ENCODE data around the gene SORL1-AS1.
"Not testable (repeated sequence)": the region's sequence is repeated elsewhere in the genome, so short reads cannot be mapped to it uniquely, and the experiment has no call there.

SORL1-AS1 gene

DNA sequence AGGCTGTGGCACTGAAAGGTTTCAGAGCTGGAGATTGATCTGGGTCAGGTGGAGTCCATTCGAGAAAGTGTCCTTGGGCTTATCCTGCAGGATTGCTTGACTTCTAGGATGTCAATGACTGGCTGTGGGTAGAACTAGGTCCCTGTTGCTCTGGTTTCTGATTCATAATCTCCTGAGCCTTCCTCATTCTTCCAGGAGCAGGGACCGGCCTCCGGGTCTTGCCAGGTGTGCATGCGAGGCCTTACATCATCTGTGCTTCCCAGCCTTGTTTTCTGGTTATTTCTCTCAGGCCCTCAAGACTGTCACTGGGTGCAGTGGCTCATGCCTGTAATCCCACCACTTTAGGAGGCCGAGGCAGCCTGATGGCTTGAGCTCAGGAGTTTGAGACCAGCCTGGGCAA is 33.3 kb upstream of the SORL1-AS1 start:
- Histone ChIP-seq H3K27ac (ENCODE audit: low read depth, low read length) (no peak overlapping the region), H3K79me2 (ENCODE audit: control insufficient read depth, insufficient read depth, low read length, unreplicated experiment) (no peaks in the 10 kb centered on the region), H3K36me3 (ENCODE audit: insufficient read depth, low read length) (no peaks in the 10 kb centered on the region), H3K4me1 (ENCODE audit: control insufficient read depth, insufficient read depth, low read length, unreplicated experiment) (peaks cover 10% of the 10 kb centered on the region), H3K4me3 (ENCODE audit: low read depth, low read length) (no peak overlapping the region), H2AFZ (ENCODE audit: low read length, unreplicated experiment) (no peak overlapping the region), H3K27me3 (ENCODE audit: insufficient read depth, low read length) (peaks cover 9% of the 10 kb centered on the region; the same call in 1 of the 2 replicates)

DNA sequence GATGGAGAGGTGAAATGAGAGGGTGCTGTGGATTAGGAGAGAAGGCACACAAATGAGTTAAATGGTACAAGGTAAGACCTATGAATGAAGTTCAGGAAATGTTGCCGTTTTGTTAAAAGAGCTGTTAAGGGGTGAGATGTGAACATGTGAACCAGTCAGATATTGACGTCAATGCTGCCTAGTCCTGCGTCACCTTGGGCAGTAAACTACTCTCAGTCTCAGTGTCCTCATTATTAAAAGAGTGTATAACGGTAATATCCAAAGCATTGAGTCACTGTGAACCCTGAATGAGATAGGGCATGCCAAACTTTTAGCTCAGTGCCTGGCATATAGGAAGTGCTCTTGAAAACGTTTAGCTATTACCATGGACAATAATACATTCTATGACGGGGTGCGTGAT is 32.4 kb upstream of the SORL1-AS1 start:
- Histone ChIP-seq H3K27me3 (ENCODE audit: insufficient read depth, low read length) (peaks cover 9% of the 10 kb centered on the region; the same call in 1 of the 2 replicates), H3K36me3 (ENCODE audit: insufficient read depth, low read length) (no peaks in the 10 kb centered on the region), H2AFZ (ENCODE audit: low read length, unreplicated experiment) (no peak overlapping the region), H3K4me1 (ENCODE audit: control insufficient read depth, insufficient read depth, low read length, unreplicated experiment) (peaks cover 10% of the 10 kb centered on the region), H3K27ac (ENCODE audit: low read depth, low read length) (no peak overlapping the region), H3K4me3 (ENCODE audit: low read depth, low read length) (no peak overlapping the region), H3K79me2 (ENCODE audit: control insufficient read depth, insufficient read depth, low read length, unreplicated experiment) (no peaks in the 10 kb centered on the region)

DNA sequence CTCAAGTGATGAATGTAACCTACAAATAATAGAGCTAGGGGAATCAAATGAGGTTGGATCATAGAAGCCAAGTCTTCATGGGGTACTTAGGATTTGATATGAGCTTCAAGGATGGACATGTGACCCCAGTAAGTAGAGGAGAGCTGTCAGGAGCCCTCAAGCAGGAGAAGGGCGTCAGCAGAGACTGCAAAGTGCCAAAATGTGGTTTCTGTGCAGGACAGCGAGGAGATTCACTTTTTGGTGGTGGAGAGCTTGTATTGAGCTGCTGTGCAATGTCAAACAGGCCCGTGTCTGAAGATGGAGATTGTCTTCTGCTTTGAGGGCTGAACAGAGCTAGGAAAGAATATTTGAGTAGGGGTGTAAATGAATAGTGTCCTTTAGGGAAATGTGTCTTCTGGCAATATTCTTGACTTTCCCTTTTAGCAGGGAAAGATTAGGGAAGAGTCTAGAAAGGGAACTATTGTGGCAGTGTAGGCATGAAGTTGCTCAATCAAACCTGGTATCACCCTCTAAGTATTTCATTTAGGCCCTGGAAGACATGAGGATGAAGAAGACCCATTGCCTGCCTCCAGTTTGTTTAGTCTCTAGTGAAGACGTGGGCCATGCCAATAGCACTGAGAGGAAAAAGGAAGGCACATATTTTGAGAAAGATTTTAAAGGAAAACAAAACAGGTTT is 31.2 kb upstream of the SORL1-AS1 start:
- no peaks in the 10 kb centered on the region for H3K36me3 ChIP-seq (ENCODE audit: insufficient read depth, low read length)
- H3K4me1 ChIP-seq (ENCODE audit: control insufficient read depth, insufficient read depth, low read length, unreplicated experiment), result peaks cover 10% of the 10 kb centered on the region
- H3K4me3 ChIP-seq (ENCODE audit: low read depth, low read length), result no peak overlapping the region
- H3K27ac ChIP-seq (ENCODE audit: low read depth, low read length), result no peak overlapping the region
- H3K79me2 ChIP-seq (ENCODE audit: control insufficient read depth, insufficient read depth, low read length, unreplicated experiment), result no peaks in the 10 kb centered on the region
- H2AFZ ChIP-seq (ENCODE audit: low read length, unreplicated experiment), result no peak overlapping the region
- H3K27me3 ChIP-seq (ENCODE audit: insufficient read depth, low read length), result peaks cover 19% of the 10 kb centered on the region

DNA sequence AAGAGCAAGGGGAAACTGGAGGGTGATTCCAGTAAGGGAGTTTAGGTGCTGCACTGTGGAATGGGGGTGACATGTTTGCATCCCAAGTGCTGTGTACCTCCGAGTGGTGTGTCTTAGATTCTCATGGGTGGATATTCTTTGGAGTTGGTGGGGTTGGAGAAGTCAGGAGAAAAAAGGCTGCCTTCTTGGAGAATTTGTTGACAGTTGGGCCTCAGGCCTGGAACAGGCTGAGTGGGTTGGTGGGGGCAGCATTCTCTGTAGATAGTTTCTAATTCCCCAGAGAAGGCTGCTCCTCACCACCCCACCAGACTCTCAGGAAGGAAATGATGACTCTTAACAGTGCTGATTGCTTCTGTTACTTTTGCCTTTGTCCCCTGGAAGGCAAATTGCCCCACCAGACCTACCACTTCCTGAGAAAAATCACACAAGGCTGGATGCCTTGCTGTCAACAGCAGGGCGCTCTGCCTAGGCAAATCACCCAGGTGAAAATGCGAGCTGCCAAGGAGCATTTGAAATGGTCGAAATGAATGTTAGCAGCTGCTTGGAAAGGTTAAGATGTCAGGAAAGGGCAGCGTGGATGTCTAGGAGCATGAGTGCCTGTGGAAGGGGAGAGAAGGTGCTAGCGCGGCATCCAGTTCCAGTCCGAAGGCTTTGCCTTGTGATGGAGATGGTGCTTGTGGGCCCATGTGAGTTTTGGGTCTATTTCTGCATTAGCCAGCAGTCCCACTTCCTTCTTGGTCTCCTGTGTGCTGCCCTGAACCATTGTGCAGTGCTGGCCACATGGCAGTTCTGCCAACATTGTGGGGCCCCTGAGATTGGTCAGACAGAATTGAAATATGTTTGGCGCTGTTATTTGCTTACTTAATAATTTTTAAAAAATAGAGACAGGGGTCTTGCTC is 29.7 kb upstream of the SORL1-AS1 start:
- H3K4me1 ChIP-seq (ENCODE audit: control insufficient read depth, insufficient read depth, low read length, unreplicated experiment), result peaks cover 10% of the 10 kb centered on the region
- H2AFZ ChIP-seq (ENCODE audit: low read length, unreplicated experiment), result no peak overlapping the region
- no peaks in the 10 kb centered on the region for H3K36me3 ChIP-seq (ENCODE audit: insufficient read depth, low read length)
- H3K27me3 ChIP-seq (ENCODE audit: insufficient read depth, low read length), result peaks cover 26% of the 10 kb centered on the region
- no peaks in the 10 kb centered on the region for H3K79me2 ChIP-seq (ENCODE audit: control insufficient read depth, insufficient read depth, low read length, unreplicated experiment)
- no peak overlapping the region for H3K27ac ChIP-seq (ENCODE audit: low read depth, low read length)
- no peak overlapping the region for H3K4me3 ChIP-seq (ENCODE audit: low read depth, low read length)

GRCh38 chr11:121481484-121482230 is 28.9 kb upstream of the SORL1-AS1 start:
- not testable (repeated sequence) for H3K4me3 ChIP-seq (ENCODE audit: low read depth, low read length); H3K36me3 ChIP-seq (ENCODE audit: insufficient read depth, low read length); H3K79me2 ChIP-seq (ENCODE audit: control insufficient read depth, insufficient read depth, low read length, unreplicated experiment); H2AFZ ChIP-seq (ENCODE audit: low read length, unreplicated experiment); H3K4me1 ChIP-seq (ENCODE audit: control insufficient read depth, insufficient read depth, low read length, unreplicated experiment); H3K27ac ChIP-seq (ENCODE audit: low read depth, low read length)
- peaks cover 26% of the 10 kb centered on the region for H3K27me3 ChIP-seq (ENCODE audit: insufficient read depth, low read length)

GRCh38 chr11:121479698-121480238 is 27.0 kb upstream of the SORL1-AS1 start:
- Histone ChIP-seq H3K79me2 (ENCODE audit: control insufficient read depth, insufficient read depth, low read length, unreplicated experiment) (no peaks in the 10 kb centered on the region), H3K27me3 (ENCODE audit: insufficient read depth, low read length) (peaks cover 31% of the 10 kb centered on the region), H3K4me1 (ENCODE audit: control insufficient read depth, insufficient read depth, low read length, unreplicated experiment) (peaks cover 10% of the 10 kb centered on the region), H2AFZ (ENCODE audit: low read length, unreplicated experiment) (no peak overlapping the region), H3K36me3 (ENCODE audit: insufficient read depth, low read length) (no peaks in the 10 kb centered on the region), H3K4me3 (ENCODE audit: low read depth, low read length) (no peak overlapping the region), H3K27ac (ENCODE audit: low read depth, low read length) (no peak overlapping the region)

GRCh38 chr11:121478895-121479697 is 26.3 kb upstream of the SORL1-AS1 start:
- H3K4me3 ChIP-seq (ENCODE audit: low read depth, low read length), result no peak overlapping the region
- peaks cover 10% of the 10 kb centered on the region for H3K4me1 ChIP-seq (ENCODE audit: control insufficient read depth, insufficient read depth, low read length, unreplicated experiment)
- no peak overlapping the region for H3K27ac ChIP-seq (ENCODE audit: low read depth, low read length)
- no peaks in the 10 kb centered on the region for H3K36me3 ChIP-seq (ENCODE audit: insufficient read depth, low read length)
- H3K79me2 ChIP-seq (ENCODE audit: control insufficient read depth, insufficient read depth, low read length, unreplicated experiment), result no peaks in the 10 kb centered on the region
- peaks cover 31% of the 10 kb centered on the region for H3K27me3 ChIP-seq (ENCODE audit: insufficient read depth, low read length)
- H2AFZ ChIP-seq (ENCODE audit: low read length, unreplicated experiment), result no peak overlapping the region

DNA sequence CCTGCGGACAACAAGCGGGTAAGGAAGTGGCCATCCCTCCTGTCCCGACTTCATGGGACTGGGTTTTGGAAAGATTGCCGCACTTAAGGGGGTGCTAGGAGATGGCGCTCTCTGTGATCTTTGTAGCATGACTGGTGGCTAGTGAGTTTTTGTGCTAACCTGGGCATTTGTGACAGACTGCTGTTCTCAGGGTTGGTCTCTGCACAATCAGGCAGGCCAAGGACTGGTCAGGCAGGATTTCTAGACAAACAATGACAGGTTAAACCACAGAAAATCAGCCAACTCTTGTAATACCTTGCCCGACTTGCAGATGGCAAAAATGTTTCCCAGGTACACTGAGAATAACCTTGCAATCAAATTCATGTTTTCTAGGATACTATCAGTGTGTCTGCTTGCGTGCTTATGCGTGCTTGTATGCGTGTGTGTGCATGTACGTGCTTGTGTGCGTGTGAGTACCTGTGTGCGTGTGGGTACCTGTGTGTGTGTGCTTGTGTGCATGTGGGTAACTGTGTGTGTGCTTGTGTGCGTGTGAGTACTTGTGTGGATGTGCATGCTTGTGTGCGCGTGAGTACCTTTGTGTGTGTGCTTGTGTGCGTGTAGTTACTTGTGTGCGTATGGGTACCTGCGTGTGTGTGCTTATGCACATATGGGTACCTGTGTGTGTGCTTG is 25.6 kb upstream of the SORL1-AS1 start:
- Histone ChIP-seq H3K4me1 (ENCODE audit: control insufficient read depth, insufficient read depth, low read length, unreplicated experiment) (peaks cover 10% of the 10 kb centered on the region), H3K36me3 (ENCODE audit: insufficient read depth, low read length) (no peaks in the 10 kb centered on the region), H3K27me3 (ENCODE audit: insufficient read depth, low read length) (peaks cover 31% of the 10 kb centered on the region), H3K79me2 (ENCODE audit: control insufficient read depth, insufficient read depth, low read length, unreplicated experiment) (no peaks in the 10 kb centered on the region), H2AFZ (ENCODE audit: low read length, unreplicated experiment) (no peak overlapping the region), H3K27ac (ENCODE audit: low read depth, low read length) (no peak overlapping the region), H3K4me3 (ENCODE audit: low read depth, low read length) (no peak overlapping the region)

- no peak overlapping the region for H2AFZ ChIP-seq (ENCODE audit: low read length, unreplicated experiment)
- H3K4me1 ChIP-seq (ENCODE audit: control insufficient read depth, insufficient read depth, low read length, unreplicated experiment), result peaks cover 4% of the 10 kb centered on the region
- no peaks in the 10 kb centered on the region for H3K79me2 ChIP-seq (ENCODE audit: control insufficient read depth, insufficient read depth, low read length, unreplicated experiment)
- peaks cover 31% of the 10 kb centered on the region for H3K27me3 ChIP-seq (ENCODE audit: insufficient read depth, low read length)
- H3K27ac ChIP-seq (ENCODE audit: low read depth, low read length), result no peak overlapping the region
- H3K4me3 ChIP-seq (ENCODE audit: low read depth, low read length), result no peak overlapping the region
- no peaks in the 10 kb centered on the region for H3K36me3 ChIP-seq (ENCODE audit: insufficient read depth, low read length)
Observed at GRCh38 chr11:121476379-121477032, 23.7 kb upstream of the SORL1-AS1 start.

All from ACC112 (cell line).